Gastroesophageal sphincter (tissue), 4 donors: ENCODE measurements around the gene SEMA5B. TPM values are rescaled to one million over a fixed set of nuclear protein-coding genes. Genes with fewer than 3 reads are reported as not detected.

ENCODE experiments used
- ATAC-seq: fragments of 150-250 bp; one replicate; pipeline ENCODE4 v1.9.1; 2016; ENCODE audit warnings: mild to moderate bottlenecking, moderate library complexity
- H3K27ac ChIP-seq, 4 donors: fragments of 200-600 bp; sonication (generic) in 3 of 4; 1 replicate in 3 of 4; 2 replicates in 1 of 4; pipeline ENCODE4 v1.5.1; 2016 to 2019
- H3K27me3 ChIP-seq: fragments of 200-600 bp; sonication (generic); one replicate; pipeline ENCODE4 v1.5.1; 2019
- H3K36me3 ChIP-seq, 2 donors: fragments of 200-600 bp; sonication (generic); one replicate each; pipeline ENCODE4 v1.5.1; 2019; ENCODE audit warnings: control low read depth in 1 of 2
- H3K4me1 ChIP-seq, 3 donors: fragments of 200-600 bp; sonication (generic); 1 replicate in 2 of 3; 2 replicates in 1 of 3; pipeline ENCODE4 v1.5.1; 2016 to 2019; ENCODE audit warnings: control low read depth in 2 of 3
- H3K4me3 ChIP-seq, 2 donors: fragments of 200-600 bp; sonication (generic); one replicate each; pipeline ENCODE4 v1.5.1; 2019; ENCODE audit warnings: mild to moderate bottlenecking in 1 of 2, moderate library complexity in 1 of 2
- H3K9me3 ChIP-seq, 3 donors: fragments of 200-600 bp; sonication (generic); one replicate each; pipeline ENCODE4 v1.5.1; 2017 to 2019; ENCODE audit warnings: control low read depth in 2 of 3
- CTCF ChIP-seq, 4 experiments: fragments of 200-600 bp in 2 of 4; fragments of 450-650 bp in 2 of 4; sonication (generic) in 1 of 4; IDR thresholded peaks; one replicate each; pipeline ENCODE4 v1.5.1; 2017 to 2019; ENCODE audit warnings: antibody characterized with exemption in 4 of 4, mild to moderate bottlenecking in 2 of 4, moderate library complexity in 2 of 4
- EP300 ChIP-seq: sonication (generic); formaldehyde crosslinking; IDR thresholded peaks from one replicate; pipeline ENCODE4 v1.6.1; 2017; ENCODE audit warnings: antibody characterized with exemption, mild to moderate bottlenecking
- POLR2A ChIP-seq, 2 donors: fragments of 450-650 bp; IDR thresholded peaks; one replicate each; pipeline ENCODE4 v1.6.1; 2017; ENCODE audit warnings: antibody characterized with exemption in 2 of 2, mild to moderate bottlenecking in 2 of 2, moderate library complexity in 1 of 2
- POLR2AphosphoS5 ChIP-seq: sonication (generic); formaldehyde crosslinking; IDR thresholded peaks from one replicate; pipeline ENCODE4 v1.6.1; 2017; ENCODE audit warnings: antibody characterized with exemption
- WGBS, 2 donors: methylation state at CpG; one replicate each; pipeline ENCODE4 v1.1.5; 2018; ENCODE audit warnings: low coverage in 1 of 2; 5-methylcytosine and 5-hydroxymethylcytosine counted together
- total RNA-seq, 4 donors: library from RNA; depleted of rRNA; stranded (reverse); fragments of >200 nt; gene quantifications; one replicate each; pipeline ENCODE4 v1.1.0, GENCODE V29; 2016

SEMA5B gene
- total RNA-seq, 4 donors from 2014 or later = 0.31 to 0.69 (median 0.32) TPM; not detected in 1

GRCh38 chr3:122892118-122892960 lies 135.2 kb downstream of the SEMA5B start:
- Histone ChIP-seq H3K36me3 (no peaks in the 10 kb centered on the region), H3K4me1 (peaks cover 0 to 32% (median 7%) of the 10 kb centered on the region in 3 donors), H3K27me3 (no peaks in the 10 kb centered on the region), H3K9me3 (no peaks in the 10 kb centered on the region), H3K27ac (no peak overlapping the region), H3K4me3 (no peak overlapping the region)
- ATAC-seq = no peak
- 92 to 96% methylated on average over 16 to 21 of the region's 21 CpGs for WGBS, 2 donors
- TF ChIP-seq POLR2A (IDR thresholded peaks at IDR 0.05) (no peak), POLR2AphosphoS5 (no peak), EP300 (no peak)

GRCh38 chr3:122890720-122891220 lies 136.8 kb downstream of the SEMA5B start:
- Histone ChIP-seq H3K27ac (no peak overlapping the region), H3K4me1 (peaks cover 0 to 32% (median 7%) of the 10 kb centered on the region in 3 donors), H3K36me3 (peaks cover 0 to 9% of the 10 kb centered on the region in 2 donors), H3K9me3 (no peaks in the 10 kb centered on the region), H3K27me3 (no peaks in the 10 kb centered on the region), H3K4me3 (no peak overlapping the region)
- TF ChIP-seq POLR2AphosphoS5 (no peak), CTCF (IDR thresholded peaks at IDR 0.05) (no peak), POLR2A (IDR thresholded peaks at IDR 0.05) (no peak), EP300 (no peak)
- WGBS, 2 donors = 49 to 60% methylated on average over 3 to 4 of the region's 4 CpGs
- no peak for ATAC-seq

GRCh38 chr3:122890077-122890719 lies 137.4 kb downstream of the SEMA5B start:
- Histone ChIP-seq H3K9me3 (no peaks in the 10 kb centered on the region), H3K4me1 (peaks cover 0 to 32% (median 7%) of the 10 kb centered on the region in 3 donors), H3K4me3 (no peak overlapping the region), H3K27me3 (no peaks in the 10 kb centered on the region), H3K36me3 (peaks cover 0 to 9% of the 10 kb centered on the region in 2 donors), H3K27ac (peak overlapping the region in 2 of 4 donors; percentile 4 to 27)
- 11 to 60% methylated on average over 3 to 6 of the region's 6 CpGs for WGBS, 2 donors
- TF ChIP-seq POLR2A (IDR thresholded peaks at IDR 0.05) (no peak), CTCF (IDR thresholded peaks at IDR 0.05) (no peak), EP300 (no peak), POLR2AphosphoS5 (no peak)
- peak; percentile 81 for ATAC-seq

GRCh38 chr3:122886946-122887345 lies 140.6 kb downstream of the SEMA5B start:
- TF ChIP-seq EP300 (no peak), POLR2AphosphoS5 (no peak), POLR2A (IDR thresholded peaks at IDR 0.05) (no peak), CTCF (IDR thresholded peaks at IDR 0.05) (no peak)
- peaks cover 0 to 20% (median 7%) of the 10 kb centered on the region in 3 donors for H3K4me1 ChIP-seq
- H3K27ac ChIP-seq = no peak overlapping the region
- 100% methylated on average over 1 of the region's 4 CpGs; no CpG with 5 or more reads in 1 of the 2 donors for WGBS, 2 donors
- no peaks in the 10 kb centered on the region for H3K27me3 ChIP-seq
- H3K9me3 ChIP-seq = no peaks in the 10 kb centered on the region
- no peak for ATAC-seq
- H3K4me3 ChIP-seq = no peak overlapping the region
- peaks cover 0 to 9% of the 10 kb centered on the region in 2 donors for H3K36me3 ChIP-seq

- H3K9me3 ChIP-seq = no peaks in the 10 kb centered on the region
- no peaks in the 10 kb centered on the region for H3K27me3 ChIP-seq
- no peak for TF ChIP-seq EP300
- no peak for TF ChIP-seq POLR2A (IDR thresholded peaks at IDR 0.05)
- TF ChIP-seq POLR2AphosphoS5 = no peak
- TF ChIP-seq CTCF (IDR thresholded peaks at IDR 0.05) = no peak
- no peak overlapping the region for H3K27ac ChIP-seq
- peaks cover 0 to 20% (median 7%) of the 10 kb centered on the region in 3 donors for H3K4me1 ChIP-seq
- WGBS, 2 donors = 94 to 96% methylated on average over 4 of the region's 4 CpGs
- no peak for ATAC-seq
- H3K36me3 ChIP-seq = peaks cover 0 to 16% of the 10 kb centered on the region in 2 donors
- no peak overlapping the region for H3K4me3 ChIP-seq
These were observed 141.3 kb downstream of the SEMA5B start for GRCh38 chr3:122886251-122886650.
